ENCODE results near the gene LRCH1.

DNA sequence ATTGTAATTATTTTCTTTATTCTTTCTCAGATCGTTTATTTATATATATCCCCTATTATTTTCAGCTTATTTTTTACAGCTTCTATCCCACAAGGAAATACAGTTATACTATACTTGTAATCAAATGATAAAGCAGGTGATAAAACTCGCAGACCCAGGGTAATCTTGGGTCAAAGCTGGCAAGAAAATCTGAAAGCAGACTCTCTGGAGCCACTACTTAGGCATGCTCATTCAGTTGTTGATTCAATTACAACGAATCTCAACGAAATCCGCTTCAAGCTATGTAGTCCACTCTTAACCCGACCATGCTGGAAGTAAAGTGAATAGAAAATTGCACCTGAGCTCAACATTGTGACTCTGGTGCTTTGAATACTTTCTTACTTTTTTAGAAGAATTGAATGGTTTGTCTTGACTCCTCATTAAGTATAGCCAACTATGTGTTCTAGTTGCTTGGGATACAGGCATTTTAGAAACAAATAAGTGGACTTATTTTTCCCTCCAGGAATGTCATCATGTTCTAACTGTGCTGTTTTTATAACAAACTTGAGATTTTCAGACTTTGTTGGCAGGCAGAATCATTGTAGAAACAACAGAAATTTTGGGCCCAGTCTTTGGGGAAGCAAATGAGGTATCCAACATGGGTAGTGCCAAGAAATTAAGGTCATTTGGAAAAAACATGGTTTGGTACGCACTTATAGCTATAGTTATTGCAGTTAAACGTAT lies 222.6 kb downstream of the LRCH1 start:
- TF ChIP-seq POLR2A (IDR thresholded peaks at IDR 0.05; ENCODE audit: low read length), result no peak
- TF ChIP-seq GATA1 (IDR thresholded peaks at IDR 0.05; ENCODE audit: low read depth, low read length), result no peak

Data from erythroblast (primary cell).